HL-60 (cell line): ENCODE measurements around the gene USP43.

Experiments
- GABPA ChIP-seq: IDR thresholded peaks from 2 replicates; pipeline ENCODE4 v1.6.1; 2012; ENCODE audit warnings: low read depth
- POLR2AphosphoS5 ChIP-seq: IDR thresholded peaks from 2 replicates; pipeline ENCODE4 v1.6.1; 2012; ENCODE audit warnings: low read depth
- TF ChIP-seq, protein P1 (sequence below): IDR thresholded peaks from one replicate; pipeline ENCODE4 v1.5.1; 2011; ENCODE audit warnings: low read length, control low read depth, inconsistent platforms; ENCODE audit not compliant: insufficient read depth
- TF ChIP-seq, protein P2 (sequence below): IDR thresholded peaks from 2 replicates; pipeline ENCODE4 v1.6.1; 2012; ENCODE audit warnings: low read depth; ENCODE audit not compliant: insufficient replicate concordance

- no peak for TF ChIP-seq POLR2AphosphoS5
- TF ChIP-seq, protein P1, sequence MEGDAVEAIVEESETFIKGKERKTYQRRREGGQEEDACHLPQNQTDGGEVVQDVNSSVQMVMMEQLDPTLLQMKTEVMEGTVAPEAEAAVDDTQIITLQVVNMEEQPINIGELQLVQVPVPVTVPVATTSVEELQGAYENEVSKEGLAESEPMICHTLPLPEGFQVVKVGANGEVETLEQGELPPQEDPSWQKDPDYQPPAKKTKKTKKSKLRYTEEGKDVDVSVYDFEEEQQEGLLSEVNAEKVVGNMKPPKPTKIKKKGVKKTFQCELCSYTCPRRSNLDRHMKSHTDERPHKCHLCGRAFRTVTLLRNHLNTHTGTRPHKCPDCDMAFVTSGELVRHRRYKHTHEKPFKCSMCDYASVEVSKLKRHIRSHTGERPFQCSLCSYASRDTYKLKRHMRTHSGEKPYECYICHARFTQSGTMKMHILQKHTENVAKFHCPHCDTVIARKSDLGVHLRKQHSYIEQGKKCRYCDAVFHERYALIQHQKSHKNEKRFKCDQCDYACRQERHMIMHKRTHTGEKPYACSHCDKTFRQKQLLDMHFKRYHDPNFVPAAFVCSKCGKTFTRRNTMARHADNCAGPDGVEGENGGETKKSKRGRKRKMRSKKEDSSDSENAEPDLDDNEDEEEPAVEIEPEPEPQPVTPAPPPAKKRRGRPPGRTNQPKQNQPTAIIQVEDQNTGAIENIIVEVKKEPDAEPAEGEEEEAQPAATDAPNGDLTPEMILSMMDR = no peak
- TF ChIP-seq GABPA = no peak
- TF ChIP-seq, protein P2, sequence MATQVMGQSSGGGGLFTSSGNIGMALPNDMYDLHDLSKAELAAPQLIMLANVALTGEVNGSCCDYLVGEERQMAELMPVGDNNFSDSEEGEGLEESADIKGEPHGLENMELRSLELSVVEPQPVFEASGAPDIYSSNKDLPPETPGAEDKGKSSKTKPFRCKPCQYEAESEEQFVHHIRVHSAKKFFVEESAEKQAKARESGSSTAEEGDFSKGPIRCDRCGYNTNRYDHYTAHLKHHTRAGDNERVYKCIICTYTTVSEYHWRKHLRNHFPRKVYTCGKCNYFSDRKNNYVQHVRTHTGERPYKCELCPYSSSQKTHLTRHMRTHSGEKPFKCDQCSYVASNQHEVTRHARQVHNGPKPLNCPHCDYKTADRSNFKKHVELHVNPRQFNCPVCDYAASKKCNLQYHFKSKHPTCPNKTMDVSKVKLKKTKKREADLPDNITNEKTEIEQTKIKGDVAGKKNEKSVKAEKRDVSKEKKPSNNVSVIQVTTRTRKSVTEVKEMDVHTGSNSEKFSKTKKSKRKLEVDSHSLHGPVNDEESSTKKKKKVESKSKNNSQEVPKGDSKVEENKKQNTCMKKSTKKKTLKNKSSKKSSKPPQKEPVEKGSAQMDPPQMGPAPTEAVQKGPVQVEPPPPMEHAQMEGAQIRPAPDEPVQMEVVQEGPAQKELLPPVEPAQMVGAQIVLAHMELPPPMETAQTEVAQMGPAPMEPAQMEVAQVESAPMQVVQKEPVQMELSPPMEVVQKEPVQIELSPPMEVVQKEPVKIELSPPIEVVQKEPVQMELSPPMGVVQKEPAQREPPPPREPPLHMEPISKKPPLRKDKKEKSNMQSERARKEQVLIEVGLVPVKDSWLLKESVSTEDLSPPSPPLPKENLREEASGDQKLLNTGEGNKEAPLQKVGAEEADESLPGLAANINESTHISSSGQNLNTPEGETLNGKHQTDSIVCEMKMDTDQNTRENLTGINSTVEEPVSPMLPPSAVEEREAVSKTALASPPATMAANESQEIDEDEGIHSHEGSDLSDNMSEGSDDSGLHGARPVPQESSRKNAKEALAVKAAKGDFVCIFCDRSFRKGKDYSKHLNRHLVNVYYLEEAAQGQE = no peak
Measured at GRCh38 chr17:9763643-9764042, 118.3 kb downstream of the USP43 start.
